HUES64 (cell line): ENCODE data around the gene MICAL2.

Source experiments
- H3K27ac ChIP-seq: 2 replicates; pipeline ENCODE4 v1.7.0; 2013; ENCODE audit warnings: low read depth, low read length, inconsistent platforms
- H3K27me3 ChIP-seq: 2 replicates; pipeline ENCODE4 v1.6.1; 2013; ENCODE audit warnings: mild to moderate bottlenecking, low read length; ENCODE audit not compliant: insufficient read depth
- H3K36me3 ChIP-seq: 2 replicates; pipeline ENCODE4 v1.6.1; 2013; ENCODE audit warnings: mild to moderate bottlenecking, low read length; ENCODE audit not compliant: insufficient read depth
- H3K4me1 ChIP-seq: 2 replicates; pipeline ENCODE4 v1.6.1; 2013; ENCODE audit warnings: mild to moderate bottlenecking, low read length, moderate library complexity; ENCODE audit not compliant: insufficient read depth
- H3K4me3 ChIP-seq: 2 replicates; pipeline ENCODE4 v1.5.1; 2013; ENCODE audit warnings: mild to moderate bottlenecking, low read length, moderate library complexity
- H3K9ac ChIP-seq: 2 replicates; pipeline ENCODE4 v1.6.1; 2013; ENCODE audit warnings: mild to moderate bottlenecking, low read depth, low read length
- H3K9me3 ChIP-seq: 2 replicates; pipeline ENCODE4 v1.6.1; 2013; ENCODE audit warnings: low read depth, low read length; ENCODE audit not compliant: insufficient read depth
- whole genome bisulfite sequencing: fragments of 150-250, 120-280 bp; methylation state at CpG from one replicate; pipeline ENCODE4 v1.1.7; 2013; ENCODE audit warnings: missing lambda C conversion rate; 5-methylcytosine and 5-hydroxymethylcytosine counted together

Gene MICAL2

DNA sequence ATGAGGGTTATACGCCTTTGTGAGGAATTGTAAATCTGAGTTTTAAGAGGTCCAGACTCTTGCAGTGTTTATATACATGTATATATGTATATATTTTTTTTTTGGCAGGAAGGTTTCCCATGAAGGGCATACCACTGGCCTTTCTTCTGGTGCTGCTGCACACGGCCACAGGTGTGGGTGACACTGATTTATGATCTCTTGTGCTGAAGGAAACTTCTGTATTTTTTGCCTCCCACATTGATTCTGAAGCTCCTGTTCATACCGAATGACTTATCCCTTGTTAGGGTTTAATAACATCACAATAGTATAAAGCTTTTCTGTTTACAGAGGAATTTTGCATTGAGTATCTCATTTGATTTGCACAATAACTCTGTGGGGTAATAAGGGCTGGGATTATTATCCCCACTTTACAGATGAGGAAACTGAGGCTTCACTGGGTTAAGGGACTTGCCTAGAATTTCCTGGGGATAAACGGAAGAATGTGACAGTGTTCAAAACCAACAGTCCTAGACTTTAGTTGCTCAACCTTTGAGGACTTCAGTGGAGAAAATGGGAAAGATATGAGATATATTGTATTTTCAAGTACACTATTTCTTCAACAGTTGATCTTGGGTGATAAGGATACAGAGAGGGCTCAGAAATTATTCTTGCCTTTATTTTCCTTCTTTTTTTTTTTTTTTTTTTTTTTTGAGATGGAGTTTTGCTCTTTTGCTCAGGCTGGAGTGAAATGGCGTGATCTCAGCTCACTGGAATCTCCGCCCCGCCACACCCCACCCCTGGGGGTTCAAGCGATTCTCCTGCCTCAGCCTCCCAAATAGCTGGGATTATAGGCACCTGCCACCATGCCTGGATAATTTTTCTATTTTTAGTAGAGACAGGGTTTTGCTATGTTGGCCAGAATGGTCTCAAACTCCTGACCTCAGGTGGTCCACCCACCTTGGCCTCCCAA is 70.1 kb downstream of the MICAL2 start:
- Histone ChIP-seq H3K27ac (no peak overlapping the region), H3K27me3 (no peaks in the 10 kb centered on the region), H3K36me3 (no peaks in the 10 kb centered on the region), H3K9ac (no peak overlapping the region), H3K4me1 (peaks cover 6% of the 10 kb centered on the region), H3K9me3 (no peaks in the 10 kb centered on the region), H3K4me3 (no peak overlapping the region)
- 80% methylated on average over 6 of the region's 8 CpGs for WGBS

DNA sequence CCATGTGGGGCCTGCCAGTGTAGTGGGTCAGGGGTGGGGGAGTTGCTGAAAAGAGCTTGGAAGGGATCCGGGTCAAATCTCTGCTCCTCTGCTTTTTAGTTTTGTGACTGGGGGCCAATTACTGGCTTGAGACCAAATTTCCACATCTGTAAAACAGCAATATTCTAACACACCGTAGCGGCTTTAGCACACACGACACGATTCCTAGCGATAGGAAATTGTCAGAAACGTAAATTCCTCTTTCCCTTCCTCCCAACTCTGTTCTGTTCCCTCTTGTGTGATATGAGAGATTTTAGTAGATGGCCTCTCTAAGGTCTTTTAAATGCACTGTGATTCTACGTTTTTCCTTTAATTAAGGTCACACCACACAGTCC is 71.9 kb downstream of the MICAL2 start:
- no peaks in the 10 kb centered on the region for H3K9me3 ChIP-seq
- WGBS, result 95% methylated on average over 8 of the region's 8 CpGs
- H3K36me3 ChIP-seq, result no peaks in the 10 kb centered on the region
- H3K4me3 ChIP-seq, result no peak overlapping the region
- no peak overlapping the region for H3K9ac ChIP-seq
- peaks cover 10% of the 10 kb centered on the region for H3K4me1 ChIP-seq
- no peaks in the 10 kb centered on the region for H3K27me3 ChIP-seq
- no peak overlapping the region for H3K27ac ChIP-seq

DNA sequence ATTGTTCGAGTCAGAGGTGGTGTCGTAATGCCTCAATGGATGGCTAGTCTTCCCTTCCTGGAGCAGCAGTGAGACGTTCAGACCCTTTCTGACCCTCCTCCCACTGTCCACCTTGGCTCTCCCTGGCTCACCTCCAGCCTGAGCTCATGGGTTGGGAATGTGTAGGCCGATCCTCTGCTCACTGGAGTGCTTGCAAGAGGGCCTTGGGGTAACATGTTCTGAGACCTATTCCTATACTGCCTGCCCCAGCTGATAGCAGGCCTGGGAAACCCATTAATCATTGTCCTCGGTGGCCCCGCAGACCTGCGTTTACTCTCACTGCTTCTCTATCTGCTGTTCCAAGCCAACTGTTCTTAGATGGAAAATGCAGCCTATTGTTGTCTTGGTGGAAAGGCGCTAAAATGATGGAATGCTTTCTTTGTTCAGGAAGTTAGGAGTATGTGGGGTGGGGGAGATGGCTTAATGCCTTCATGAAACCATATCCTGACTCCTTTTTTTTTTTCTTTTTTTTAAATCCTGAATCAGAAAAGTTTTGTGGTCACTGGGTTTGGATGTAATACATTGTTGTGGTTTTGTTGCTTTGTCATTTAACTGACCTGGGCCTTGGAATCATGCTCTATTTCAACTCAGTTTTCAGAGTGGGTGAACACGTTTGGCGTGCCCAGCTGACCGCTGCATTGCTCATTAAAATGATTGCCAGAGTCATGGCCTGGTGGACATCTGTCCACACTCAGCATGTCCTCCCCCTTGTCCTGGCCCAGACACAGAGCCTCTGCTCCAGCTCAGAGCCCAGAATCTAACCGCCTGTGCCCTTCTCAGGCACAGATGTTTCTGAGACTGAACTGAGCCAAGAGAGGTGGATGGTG is 72.5 kb downstream of the MICAL2 start:
- H3K27ac ChIP-seq, result no peak overlapping the region

DNA sequence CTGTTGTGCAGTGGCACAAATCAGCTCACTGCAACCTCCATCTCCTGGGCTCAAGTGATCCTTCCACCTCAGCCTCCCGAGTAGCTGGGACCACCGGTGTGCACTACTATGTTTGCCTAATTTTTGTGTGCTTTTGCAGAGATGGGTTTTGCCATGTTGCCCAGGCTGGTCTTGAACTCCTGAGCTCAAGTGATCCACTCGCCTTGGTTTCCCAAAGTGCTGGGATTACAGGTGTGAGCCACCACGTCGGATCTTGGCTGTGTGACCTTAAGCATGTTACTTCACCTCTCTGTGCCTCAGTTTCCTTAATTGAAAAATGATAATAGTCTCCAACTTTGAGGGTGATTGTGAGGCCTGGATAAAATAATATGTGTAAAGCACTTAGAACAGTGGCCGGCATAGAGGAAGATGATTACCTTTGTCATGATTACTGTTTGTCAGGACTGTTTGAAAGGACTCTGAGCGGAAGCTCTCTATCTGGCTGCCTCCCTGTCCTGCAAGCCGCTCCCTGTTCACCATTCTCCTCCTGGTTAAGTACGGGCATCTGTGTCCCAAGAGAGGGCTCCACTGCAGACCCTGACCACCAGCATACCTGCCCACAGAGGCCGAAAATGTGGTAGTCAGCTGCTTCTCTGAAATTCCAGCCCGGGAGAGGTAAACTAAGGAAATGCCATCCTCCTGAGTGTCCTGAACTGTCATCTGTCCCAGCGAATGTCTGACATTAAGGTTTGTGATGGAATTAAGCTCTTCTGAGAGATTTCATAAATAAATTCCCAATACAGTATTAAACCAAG is 73.6 kb downstream of the MICAL2 start:
- H3K9ac ChIP-seq, result no peak overlapping the region
- H3K36me3 ChIP-seq, result no peaks in the 10 kb centered on the region
- H3K4me3 ChIP-seq, result no peak overlapping the region
- H3K27me3 ChIP-seq, result no peaks in the 10 kb centered on the region
- no peaks in the 10 kb centered on the region for H3K9me3 ChIP-seq
- H3K4me1 ChIP-seq, result peaks cover 13% of the 10 kb centered on the region
- WGBS, result 92% methylated on average over 11 of the region's 12 CpGs
- no peak overlapping the region for H3K27ac ChIP-seq

More for the DNA sequence above, 72.5 kb downstream of the MICAL2 start:
- H3K27me3 ChIP-seq, result no peaks in the 10 kb centered on the region
- no peaks in the 10 kb centered on the region for H3K36me3 ChIP-seq
- H3K4me1 ChIP-seq, result peaks cover 13% of the 10 kb centered on the region
- H3K4me3 ChIP-seq, result no peak overlapping the region
- H3K9ac ChIP-seq, result no peak overlapping the region
- no peaks in the 10 kb centered on the region for H3K9me3 ChIP-seq
- WGBS, result 81% methylated on average over 12 of the region's 12 CpGs

DNA sequence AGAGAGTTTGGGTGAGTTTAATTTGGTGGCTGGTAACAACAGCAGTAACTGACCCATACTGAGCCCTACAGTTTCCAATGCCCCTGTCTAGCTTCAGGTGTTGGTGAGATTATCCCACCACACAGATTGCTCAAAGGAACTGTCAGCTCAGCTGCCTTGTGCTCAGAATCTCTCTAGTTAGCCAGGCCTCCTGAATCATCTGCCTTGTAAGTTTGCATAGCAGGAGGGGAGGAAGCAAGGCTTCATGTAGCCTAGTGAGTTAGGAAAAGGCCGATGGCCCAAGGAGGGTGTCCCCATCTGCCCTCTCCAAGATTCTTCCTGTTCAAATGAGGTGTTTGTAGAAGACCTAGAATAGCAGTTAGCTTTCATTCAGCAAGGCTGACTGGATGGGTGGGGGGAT is 74.3 kb downstream of the MICAL2 start:
- Histone ChIP-seq H3K9me3 (no peaks in the 10 kb centered on the region), H3K9ac (no peak overlapping the region), H3K4me3 (no peak overlapping the region), H3K27me3 (no peaks in the 10 kb centered on the region), H3K27ac (no peak overlapping the region), H3K36me3 (no peaks in the 10 kb centered on the region), H3K4me1 (peaks cover 13% of the 10 kb centered on the region)
- WGBS, result 100% methylated on average over 1 of the region's 1 CpG

DNA sequence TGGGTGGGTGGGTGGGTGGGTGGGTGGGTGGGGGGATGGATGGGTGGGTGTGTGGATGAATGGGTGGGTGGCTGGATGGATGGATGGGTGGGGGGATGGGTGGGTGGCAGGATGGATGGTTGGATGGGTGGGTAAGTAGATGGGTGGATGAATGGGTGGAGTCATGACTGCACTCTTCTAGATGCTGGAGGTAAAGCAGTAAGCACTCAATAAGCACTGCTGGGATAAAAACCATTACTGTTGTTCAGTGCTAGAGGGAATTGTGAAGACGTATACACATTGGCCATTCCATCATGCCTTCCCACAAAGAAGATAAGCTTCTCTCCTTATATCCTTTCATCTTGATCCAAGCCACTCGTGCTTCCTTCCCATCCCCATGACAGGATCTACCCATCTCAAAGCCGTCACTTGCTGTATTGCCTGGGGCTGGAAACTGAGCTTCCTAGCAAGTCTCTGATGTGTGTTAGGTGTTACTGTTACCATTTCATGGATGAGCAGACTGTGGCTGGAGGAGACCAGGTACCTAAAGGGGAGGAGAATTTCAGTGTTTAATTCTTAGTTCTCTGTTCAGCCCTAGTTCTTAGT is 74.8 kb downstream of the MICAL2 start:
- Histone ChIP-seq H3K27me3 (no peaks in the 10 kb centered on the region), H3K27ac (no peak overlapping the region), H3K36me3 (no peaks in the 10 kb centered on the region), H3K9me3 (no peaks in the 10 kb centered on the region), H3K4me3 (no peak overlapping the region), H3K9ac (no peak overlapping the region), H3K4me1 (peaks cover 13% of the 10 kb centered on the region)
- WGBS, result 94% methylated on average over 3 of the region's 3 CpGs

DNA sequence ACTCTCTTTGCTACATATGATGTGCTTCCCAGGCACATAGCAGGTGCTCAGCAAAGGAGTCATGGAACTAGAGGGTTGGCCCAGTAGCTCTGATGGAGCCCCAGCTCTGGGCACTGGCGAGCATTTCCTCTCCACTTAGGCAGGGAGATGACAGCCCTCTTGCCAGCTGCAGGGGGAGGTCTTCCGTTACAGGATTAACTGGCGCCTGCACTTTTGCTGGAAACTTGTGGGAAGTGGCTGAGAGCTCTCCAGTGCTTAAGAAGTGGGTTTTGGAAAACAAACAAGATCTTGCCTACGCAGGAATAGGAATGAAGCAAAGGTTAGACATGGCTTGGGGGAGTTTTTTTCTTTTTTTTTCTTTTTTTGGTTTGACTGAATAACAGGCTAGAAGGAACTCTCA is 75.5 kb downstream of the MICAL2 start:
- H3K9ac ChIP-seq, result no peak overlapping the region
- H3K27ac ChIP-seq, result no peak overlapping the region
- H3K9me3 ChIP-seq, result no peaks in the 10 kb centered on the region
- 78% methylated on average over 4 of the region's 4 CpGs for WGBS
- no peak overlapping the region for H3K4me3 ChIP-seq
- peaks cover 13% of the 10 kb centered on the region for H3K4me1 ChIP-seq
- no peaks in the 10 kb centered on the region for H3K27me3 ChIP-seq
- no peaks in the 10 kb centered on the region for H3K36me3 ChIP-seq

DNA sequence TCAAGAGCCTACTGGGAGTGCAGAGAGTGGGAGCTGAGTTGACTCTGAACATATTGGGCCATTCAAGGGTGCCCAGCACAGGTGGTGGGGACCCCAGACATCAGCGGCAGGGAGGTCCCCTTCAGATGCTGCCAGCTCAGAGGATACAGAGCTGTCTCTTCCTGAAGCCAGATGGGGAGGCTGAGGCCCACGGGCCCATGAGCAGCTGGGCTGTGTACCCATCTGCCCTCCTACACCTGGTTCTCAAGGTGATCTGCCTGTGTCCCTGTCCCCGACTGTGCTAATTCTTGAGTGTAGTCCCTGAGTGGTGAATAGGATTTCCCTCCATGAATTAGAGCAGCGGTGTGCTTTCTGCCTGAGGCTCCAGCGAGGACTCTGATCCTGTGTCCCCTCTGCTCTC is 76.3 kb downstream of the MICAL2 start:
- no peak overlapping the region for H3K27ac ChIP-seq
- 90% methylated on average over 5 of the region's 5 CpGs for WGBS
- no peaks in the 10 kb centered on the region for H3K9me3 ChIP-seq
- H3K9ac ChIP-seq, result no peak overlapping the region
- H3K4me1 ChIP-seq, result peaks cover 13% of the 10 kb centered on the region
- no peaks in the 10 kb centered on the region for H3K36me3 ChIP-seq
- H3K27me3 ChIP-seq, result no peaks in the 10 kb centered on the region
- no peak overlapping the region for H3K4me3 ChIP-seq

DNA sequence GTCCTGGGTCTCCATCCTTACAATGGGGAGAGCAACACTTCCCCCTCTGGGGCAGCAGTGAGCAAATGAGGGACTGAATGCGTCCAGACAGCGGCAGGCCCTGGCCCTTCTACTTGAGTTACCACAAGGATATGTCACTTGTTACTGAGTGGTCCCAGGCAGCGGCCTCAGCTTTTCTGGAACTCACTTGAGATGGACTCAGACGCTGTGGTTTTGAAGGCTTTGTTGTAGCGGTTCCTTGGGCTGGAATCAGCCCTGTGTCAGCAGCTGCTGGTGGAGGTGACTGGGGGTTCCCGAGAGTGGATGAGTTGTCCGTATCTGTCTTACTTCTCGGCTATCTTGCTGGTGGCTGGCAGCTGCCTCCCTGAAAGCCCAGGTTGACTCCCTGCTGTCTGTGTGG is 77.0 kb downstream of the MICAL2 start:
- Histone ChIP-seq H3K27me3 (no peaks in the 10 kb centered on the region), H3K9me3 (no peaks in the 10 kb centered on the region), H3K36me3 (no peaks in the 10 kb centered on the region), H3K4me1 (peaks cover 12% of the 10 kb centered on the region), H3K4me3 (no peak overlapping the region), H3K27ac (no peak overlapping the region), H3K9ac (no peak overlapping the region)
- 86% methylated on average over 8 of the region's 8 CpGs for WGBS

DNA sequence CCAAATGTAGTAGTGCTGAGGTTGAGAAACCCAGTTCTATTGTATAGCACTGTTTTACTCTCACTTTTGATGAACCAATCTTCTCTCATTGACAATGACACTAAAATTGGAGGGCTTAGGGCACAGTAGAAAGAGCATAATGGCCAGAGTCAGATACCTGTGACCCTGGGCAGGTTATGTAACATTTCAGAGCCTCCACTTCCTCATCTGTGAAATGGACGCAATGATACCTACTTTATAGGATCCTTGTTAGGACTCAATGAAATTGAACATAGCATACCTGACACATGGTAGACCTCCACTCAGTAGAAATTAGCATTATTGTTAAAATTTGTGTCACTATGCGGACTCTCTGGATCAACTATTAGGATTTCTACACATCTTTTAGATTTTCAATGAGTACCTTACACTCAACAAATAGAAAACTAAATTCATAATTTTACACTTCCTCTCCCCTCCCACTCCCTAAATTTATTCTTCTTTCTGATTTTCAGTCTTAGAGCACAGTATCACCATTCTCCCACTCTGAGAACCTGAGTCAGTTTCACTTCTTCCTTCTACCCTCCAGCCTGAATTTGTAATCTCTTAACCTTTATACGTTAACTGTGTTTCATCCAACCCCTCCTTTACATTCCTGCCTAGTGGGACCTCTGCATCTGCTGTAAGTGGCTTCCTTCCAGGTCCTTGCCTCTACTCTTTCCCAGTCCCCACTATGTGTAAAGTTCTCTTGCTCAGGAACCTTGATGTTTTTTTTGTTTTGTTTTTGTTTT is 78.3 kb downstream of the MICAL2 start:
- no peak overlapping the region for H3K27ac ChIP-seq

More for the DNA sequence above, 78.3 kb downstream of the MICAL2 start:
- no peak overlapping the region for H3K4me3 ChIP-seq
- WGBS, result 94% methylated on average over 3 of the region's 3 CpGs
- H3K4me1 ChIP-seq, result 0 out of 2 replicates have a peak, but pooled peaks cover 6% of the 10 kb centered on the region
- H3K36me3 ChIP-seq, result no peaks in the 10 kb centered on the region
- no peak overlapping the region for H3K9ac ChIP-seq
- H3K9me3 ChIP-seq, result no peaks in the 10 kb centered on the region
- no peaks in the 10 kb centered on the region for H3K27me3 ChIP-seq
